Measurements from ENCODE around the gene KLHL24.
"Not testable (repeated sequence)": the region's sequence is repeated elsewhere in the genome, so short reads cannot be mapped to it uniquely, and the experiment has no call there.

Gene KLHL24

GRCh38 chr3:183635431-183636220, at the start of gene KLHL24:
Gene KLHL24 (plus strand): TSS chr3:183635623. CDS start chr3:183650357, 14,734 bp downstream.
- DNase-seq (ENCODE audit: low read depth in 2 of 2): peak; percentile 74 to 79

GRCh38 chr3:183586477-183586876, 48.9 kb upstream of the KLHL24 start:
- DNase-seq (ENCODE audit: low read depth in 2 of 2): no peak

GRCh38 chr3:183587336-183587735, 48.1 kb upstream of the KLHL24 start:
- DNase-seq (ENCODE audit: low read depth in 2 of 2): no peak

GRCh38 chr3:183590442-183590841, 45.0 kb upstream of the KLHL24 start:
- DNase-seq (ENCODE audit: low read depth in 2 of 2): no peak

- DNase-seq (ENCODE audit: low read depth in 2 of 2): no peak
These were observed 43.4 kb upstream of the KLHL24 start for GRCh38 chr3:183591881-183592521.

GRCh38 chr3:183592821-183593220, 42.6 kb upstream of the KLHL24 start:
- DNase-seq (ENCODE audit: low read depth in 2 of 2): no peak

GRCh38 chr3:183594636-183595035, 40.8 kb upstream of the KLHL24 start:
- no peak for DNase-seq (ENCODE audit: low read depth in 2 of 2)

- no peak for DNase-seq (ENCODE audit: low read depth in 2 of 2)
These were observed 37.5 kb upstream of the KLHL24 start for GRCh38 chr3:183597959-183598358.

GRCh38 chr3:183611326-183611725, 24.1 kb upstream of the KLHL24 start:
- not testable (repeated sequence) for DNase-seq (ENCODE audit: low read depth in 2 of 2)

- DNase-seq (ENCODE audit: low read depth in 2 of 2): no peak
These were observed 21.8 kb upstream of the KLHL24 start for GRCh38 chr3:183613366-183614285.

GRCh38 chr3:183618542-183618941, 16.9 kb upstream of the KLHL24 start:
- DNase-seq (ENCODE audit: low read depth in 2 of 2): no peak

- no peak for DNase-seq (ENCODE audit: low read depth in 2 of 2)
These were observed 16.4 kb upstream of the KLHL24 start for GRCh38 chr3:183619010-183619409.

- DNase-seq (ENCODE audit: low read depth in 2 of 2): no peak
These were observed 15.7 kb upstream of the KLHL24 start for GRCh38 chr3:183619624-183620251.

- DNase-seq (ENCODE audit: low read depth in 2 of 2): no peak
These were observed 15.2 kb upstream of the KLHL24 start for GRCh38 chr3:183620252-183620628.

GRCh38 chr3:183622473-183622872, 12.9 kb upstream of the KLHL24 start:
- not testable (repeated sequence) for DNase-seq (ENCODE audit: low read depth in 2 of 2)

GRCh38 chr3:183626877-183627594, 8.4 kb upstream of the KLHL24 start:
- DNase-seq (ENCODE audit: low read depth in 2 of 2): no peak

- DNase-seq (ENCODE audit: low read depth in 2 of 2): no peak
These were observed 5.7 kb upstream of the KLHL24 start for GRCh38 chr3:183629546-183630301.

- DNase-seq (ENCODE audit: low read depth in 2 of 2): no peak
These were observed 3.7 kb upstream of the KLHL24 start for GRCh38 chr3:183631715-183632114.

GRCh38 chr3:183632725-183633124, 2.7 kb upstream of the KLHL24 start:
- DNase-seq (ENCODE audit: low read depth in 2 of 2): not testable (repeated sequence)

GRCh38 chr3:183634707-183635106, 716 bp upstream of the KLHL24 start:
- no peak for DNase-seq (ENCODE audit: low read depth in 2 of 2)

Data from stimulated activated CD8-positive, alpha-beta memory T cell treated with anti-CD3 and anti-CD28 coated beads, Interleukin-2, amount 100 ng/mL, for 1 hour (primary cell).